ENCODE data around the gene SH2D2A.

GRCh38 chr1:156809281-156809680 lies 7.4 kb downstream of the SH2D2A start:
- TF ChIP-seq CTCF (IDR thresholded peaks at IDR 0.05) (no peak), POLR2A (IDR thresholded peaks at IDR 0.05) (no peak)

Measured in Peyer's patch (tissue), 4 donors.